ENCODE measurements around the gene PRRC2C.

- TF ChIP-seq TCF12 (IDR thresholded peaks at IDR 0.05; ENCODE audit: low read depth): no peak
- no peak for TF ChIP-seq EGR1 (IDR thresholded peaks at IDR 0.05)
- TF ChIP-seq, protein P1, sequence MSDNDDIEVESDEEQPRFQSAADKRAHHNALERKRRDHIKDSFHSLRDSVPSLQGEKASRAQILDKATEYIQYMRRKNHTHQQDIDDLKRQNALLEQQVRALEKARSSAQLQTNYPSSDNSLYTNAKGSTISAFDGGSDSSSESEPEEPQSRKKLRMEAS (IDR thresholded peaks at IDR 0.05): no peak
- TF ChIP-seq, protein P2, sequence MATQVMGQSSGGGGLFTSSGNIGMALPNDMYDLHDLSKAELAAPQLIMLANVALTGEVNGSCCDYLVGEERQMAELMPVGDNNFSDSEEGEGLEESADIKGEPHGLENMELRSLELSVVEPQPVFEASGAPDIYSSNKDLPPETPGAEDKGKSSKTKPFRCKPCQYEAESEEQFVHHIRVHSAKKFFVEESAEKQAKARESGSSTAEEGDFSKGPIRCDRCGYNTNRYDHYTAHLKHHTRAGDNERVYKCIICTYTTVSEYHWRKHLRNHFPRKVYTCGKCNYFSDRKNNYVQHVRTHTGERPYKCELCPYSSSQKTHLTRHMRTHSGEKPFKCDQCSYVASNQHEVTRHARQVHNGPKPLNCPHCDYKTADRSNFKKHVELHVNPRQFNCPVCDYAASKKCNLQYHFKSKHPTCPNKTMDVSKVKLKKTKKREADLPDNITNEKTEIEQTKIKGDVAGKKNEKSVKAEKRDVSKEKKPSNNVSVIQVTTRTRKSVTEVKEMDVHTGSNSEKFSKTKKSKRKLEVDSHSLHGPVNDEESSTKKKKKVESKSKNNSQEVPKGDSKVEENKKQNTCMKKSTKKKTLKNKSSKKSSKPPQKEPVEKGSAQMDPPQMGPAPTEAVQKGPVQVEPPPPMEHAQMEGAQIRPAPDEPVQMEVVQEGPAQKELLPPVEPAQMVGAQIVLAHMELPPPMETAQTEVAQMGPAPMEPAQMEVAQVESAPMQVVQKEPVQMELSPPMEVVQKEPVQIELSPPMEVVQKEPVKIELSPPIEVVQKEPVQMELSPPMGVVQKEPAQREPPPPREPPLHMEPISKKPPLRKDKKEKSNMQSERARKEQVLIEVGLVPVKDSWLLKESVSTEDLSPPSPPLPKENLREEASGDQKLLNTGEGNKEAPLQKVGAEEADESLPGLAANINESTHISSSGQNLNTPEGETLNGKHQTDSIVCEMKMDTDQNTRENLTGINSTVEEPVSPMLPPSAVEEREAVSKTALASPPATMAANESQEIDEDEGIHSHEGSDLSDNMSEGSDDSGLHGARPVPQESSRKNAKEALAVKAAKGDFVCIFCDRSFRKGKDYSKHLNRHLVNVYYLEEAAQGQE (IDR thresholded peaks at IDR 0.05; ENCODE audit: low read depth): no peak
- TF ChIP-seq FOXM1 (IDR thresholded peaks at IDR 0.05; ENCODE audit: borderline replicate concordance, low read depth): no peak
Measured at GRCh38 chr1:171590022-171590421, 104.7 kb downstream of the PRRC2C start.
